Cardiac fibroblast (primary cell): ENCODE results near the gene MRPL52.

ENCODE experiments used
- DNase-seq, 2 donors: peaks; one replicate each; pipeline versions ENCODE4 v3.0.0 to v3.0.0-alpha.2; 2010; ENCODE audit warnings: low read depth in 2 of 2
- H3K4me3 ChIP-seq, 2 donors: replicated peaks in 1 of 2; 1 replicate in 1 of 2; 2 replicates in 1 of 2; pipeline ENCODE4 v1.5.1; 2011; ENCODE audit warnings: low read depth in 2 of 2, low read length in 2 of 2, mild to moderate bottlenecking in 2 of 2, moderate library complexity in 1 of 2
- CTCF ChIP-seq: IDR thresholded peaks from one replicate; pipeline ENCODE4 v1.5.1; 2011; ENCODE audit warnings: low read depth, mild to moderate bottlenecking, low read length, inconsistent platforms

MRPL52 gene

GRCh38 chr14:22811722-22812121 lies 18.0 kb upstream of the MRPL52 start:
- no peak overlapping the region for H3K4me3 ChIP-seq
- TF ChIP-seq CTCF = no peak
- DNase-seq = peak in 1 of 2 donors; percentile 33

DNA sequence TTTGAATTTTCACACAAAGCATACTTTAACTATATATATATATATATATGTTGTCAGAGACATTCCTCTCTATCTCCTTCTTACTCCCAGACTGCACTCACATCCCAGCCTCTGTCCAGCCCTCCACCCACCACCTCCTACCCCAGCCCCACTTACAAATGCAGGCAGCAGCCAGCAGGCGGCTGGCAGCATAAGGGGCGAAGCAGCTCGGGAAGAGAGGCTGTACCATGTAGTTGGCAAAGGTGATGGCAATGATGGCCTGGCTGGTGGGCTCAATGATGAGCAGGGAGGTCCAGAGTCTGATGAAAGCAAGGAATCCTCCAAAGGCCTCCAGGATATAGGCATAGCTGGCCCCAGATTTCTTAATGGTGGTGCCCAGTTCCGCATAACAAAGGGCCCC lies 16.9 kb upstream of the MRPL52 start:
- TF ChIP-seq CTCF = no peak
- DNase-seq = no peak
- no peak overlapping the region for H3K4me3 ChIP-seq

- no peak for DNase-seq
- TF ChIP-seq CTCF = no peak
- H3K4me3 ChIP-seq = no peak overlapping the region
These were observed 16.5 kb upstream of the MRPL52 start for GRCh38 chr14:22813145-22813544.

- no peak for TF ChIP-seq CTCF
- no peak for DNase-seq
- H3K4me3 ChIP-seq = no peak overlapping the region
These were observed 15.3 kb upstream of the MRPL52 start for GRCh38 chr14:22814373-22814772.

GRCh38 chr14:22814941-22815713 lies 14.6 kb upstream of the MRPL52 start, which contains the start of gene SLC7A7:
TSS of gene SLC7A7 (minus strand) at chr14:22815435. CDS start at chr14:22813398, 2,037 bp downstream.
- TF ChIP-seq CTCF = no peak
- H3K4me3 ChIP-seq = peak within 1 kb of the TSS in 1 of 2 donors; percentile 33
- peak; percentile 22 to 60 for DNase-seq

GRCh38 chr14:22819151-22819988 lies 10.3 kb upstream of the MRPL52 start:
- no peak for TF ChIP-seq CTCF
- DNase-seq = peak; percentile 77 to 91
- H3K4me3 ChIP-seq = peak overlapping the region; percentile 38 to 43
